OCI-LY7 (cell line): ENCODE data around the gene CAPN13.

Experiments used
- CTCF ChIP-seq: fragments of 200-600 bp; sonication (generic); conservative IDR thresholded peaks from 2 replicates; pipeline ENCODE4 v1.5.1; 2014; ENCODE audit warnings: mild to moderate bottlenecking, antibody characterized with exemption, low read length, moderate library complexity, mixed read lengths
- EZH2phosphoT487 ChIP-seq: fragments of 200-600 bp; sonication (generic); IDR thresholded peaks from 2 replicates; pipeline ENCODE4 v1.6.1; 2018; ENCODE audit warnings: low read depth, borderline replicate concordance, mild to moderate bottlenecking, mixed run types, antibody characterized with exemption, low read length, moderate library complexity, mixed read lengths

- TF ChIP-seq CTCF: no peak
- TF ChIP-seq EZH2phosphoT487: no peak
These were observed 2.7 kb upstream of the CAPN13 start for GRCh38 chr2:30809938-30810337.
